Mucosa of rectum (tissue), 2 donors: ENCODE measurements around the gene CLK4.

Experiments
- H3K27ac ChIP-seq, 2 donors: one replicate each; pipeline ENCODE4 v1.7.0; 2013; ENCODE audit warnings: inconsistent platforms in 2 of 2, low read depth in 2 of 2, low read length in 2 of 2
- H3K27me3 ChIP-seq, 2 donors: one replicate each; pipeline ENCODE4 v1.7.0; 2013; ENCODE audit warnings: low read length in 2 of 2; ENCODE audit not compliant: control insufficient read depth in 2 of 2, insufficient read depth in 2 of 2
- H3K36me3 ChIP-seq, 2 donors: one replicate each; pipeline ENCODE4 v1.7.0; 2013; ENCODE audit warnings: low read length in 2 of 2; ENCODE audit not compliant: control insufficient read depth in 2 of 2, insufficient read depth in 2 of 2
- H3K4me1 ChIP-seq, 2 donors: one replicate each; pipeline ENCODE4 v1.7.0; 2013; ENCODE audit warnings: low read length in 2 of 2, mild to moderate bottlenecking in 1 of 2; ENCODE audit not compliant: control insufficient read depth in 2 of 2, insufficient read depth in 2 of 2
- H3K4me3 ChIP-seq, 2 donors: one replicate each; pipeline ENCODE4 v1.7.0; 2013; ENCODE audit warnings: low read length in 2 of 2
- H3K9ac ChIP-seq, 2 donors: one replicate each; pipeline ENCODE4 v1.7.0; 2013; ENCODE audit warnings: low read length in 2 of 2, low read depth in 1 of 2, mild to moderate bottlenecking in 1 of 2
- H3K9me3 ChIP-seq, 2 donors: one replicate each; pipeline ENCODE4 v1.7.0; 2013; ENCODE audit warnings: low read length in 2 of 2; ENCODE audit not compliant: control insufficient read depth in 2 of 2
- donor health status: healthy.
- donor health status: Normal muscosa, but diverticular disease.

CLK4 gene

GRCh38 chr5:178560911-178561310 lies 65.9 kb downstream of the CLK4 start:
- no peaks in the 10 kb centered on the region for H3K9me3 ChIP-seq
- no peaks in the 10 kb centered on the region for H3K36me3 ChIP-seq
- no peak overlapping the region for H3K27ac ChIP-seq

GRCh38 chr5:178557416-178557815 lies 69.4 kb downstream of the CLK4 start:
- H3K4me1 ChIP-seq: no peaks in the 10 kb centered on the region
- no peak overlapping the region for H3K4me3 ChIP-seq
- H3K9me3 ChIP-seq: no peaks in the 10 kb centered on the region
- no peaks in the 10 kb centered on the region for H3K36me3 ChIP-seq
- no peak overlapping the region for H3K9ac ChIP-seq
- H3K27me3 ChIP-seq: no peaks in the 10 kb centered on the region
- no peak overlapping the region for H3K27ac ChIP-seq

More at GRCh38 chr5:178560911-178561310, 65.9 kb downstream of the CLK4 start:
- H3K4me3 ChIP-seq: no peak overlapping the region
- no peaks in the 10 kb centered on the region for H3K27me3 ChIP-seq
- no peaks in the 10 kb centered on the region for H3K4me1 ChIP-seq
- H3K9ac ChIP-seq: no peak overlapping the region

- H3K9me3 ChIP-seq: no peaks in the 10 kb centered on the region
- no peak overlapping the region for H3K9ac ChIP-seq
- no peaks in the 10 kb centered on the region for H3K36me3 ChIP-seq
- H3K27me3 ChIP-seq: no peaks in the 10 kb centered on the region
- no peak overlapping the region for H3K4me3 ChIP-seq
- no peak overlapping the region for H3K27ac ChIP-seq
- no peaks in the 10 kb centered on the region for H3K4me1 ChIP-seq
Observed at GRCh38 chr5:178555771-178556211, 71.1 kb downstream of the CLK4 start.

- Histone ChIP-seq H3K4me1 (no peaks in the 10 kb centered on the region), H3K27me3 (no peaks in the 10 kb centered on the region), H3K36me3 (no peaks in the 10 kb centered on the region), H3K9ac (no peak overlapping the region), H3K4me3 (no peak overlapping the region), H3K9me3 (no peaks in the 10 kb centered on the region), H3K27ac (no peak overlapping the region)
Observed at GRCh38 chr5:178555005-178555404, 71.8 kb downstream of the CLK4 start.

GRCh38 chr5:178554311-178554710 lies 72.5 kb downstream of the CLK4 start:
- H3K36me3 ChIP-seq: no peaks in the 10 kb centered on the region
- H3K9ac ChIP-seq: no peak overlapping the region
- H3K27ac ChIP-seq: no peak overlapping the region
- H3K4me3 ChIP-seq: no peak overlapping the region
- no peaks in the 10 kb centered on the region for H3K9me3 ChIP-seq
- H3K4me1 ChIP-seq: no peaks in the 10 kb centered on the region
- no peaks in the 10 kb centered on the region for H3K27me3 ChIP-seq

- no peaks in the 10 kb centered on the region for H3K27me3 ChIP-seq
- H3K9ac ChIP-seq: no peak overlapping the region
- no peaks in the 10 kb centered on the region for H3K4me1 ChIP-seq
- H3K27ac ChIP-seq: no peak overlapping the region
- no peak overlapping the region for H3K4me3 ChIP-seq
- H3K9me3 ChIP-seq: no peaks in the 10 kb centered on the region
- no peaks in the 10 kb centered on the region for H3K36me3 ChIP-seq
Observed at GRCh38 chr5:178553517-178553916, 73.3 kb downstream of the CLK4 start.
